MM.1S (cell line): ENCODE results near the gene GPR108.

ENCODE experiments used
- DNase-seq: peaks from one replicate; pipeline ENCODE4 v3.0.0-alpha.2; 2015
- H2AFZ ChIP-seq: fragments of 300-600 bp; sonication (generic); 2 replicates; pipeline ENCODE4 v1.6.0; 2016; ENCODE audit warnings: antibody characterized with exemption, low read length
- H3F3A ChIP-seq: fragments of 300-600 bp; sonication (generic); 2 replicates; pipeline ENCODE4 v1.6.1; 2016; ENCODE audit warnings: mild to moderate bottlenecking, antibody characterized with exemption, low read length, moderate library complexity, mixed read lengths; ENCODE audit not compliant: insufficient read depth
- H3K27ac ChIP-seq: fragments of 300-600 bp; sonication (generic); 2 replicates; pipeline ENCODE4 v1.5.1; 2016; ENCODE audit warnings: mild to moderate bottlenecking, low read length
- H3K27me3 ChIP-seq: fragments of 300-600 bp; sonication (generic); replicated peaks from 2 replicates; pipeline ENCODE4 v1.6.0; 2016; ENCODE audit warnings: low read length; ENCODE audit not compliant: insufficient read depth
- H3K36me3 ChIP-seq: fragments of 300-600 bp; sonication (generic); replicated peaks from 2 replicates; pipeline ENCODE4 v1.6.1; 2016; ENCODE audit warnings: mild to moderate bottlenecking, low read length, mixed read lengths; ENCODE audit not compliant: insufficient read depth
- H3K4me1 ChIP-seq: fragments of 300-600 bp; sonication (generic); 2 replicates; pipeline ENCODE4 v1.6.1; 2016; ENCODE audit warnings: low read length, mixed read lengths
- H3K4me2 ChIP-seq: fragments of 300-600 bp; sonication (generic); 2 replicates; pipeline ENCODE4 v1.6.0; 2016; ENCODE audit warnings: low read depth, low read length
- H3K4me3 ChIP-seq: fragments of 300-600 bp; sonication (generic); 2 replicates; pipeline ENCODE4 v1.5.1; 2016; ENCODE audit warnings: low read length, mixed read lengths
- H3K79me2 ChIP-seq: fragments of 300-600 bp; sonication (generic); 2 replicates; pipeline ENCODE4 v1.6.1; 2016; ENCODE audit warnings: mixed run types, low read length, mixed read lengths
- H3K9ac ChIP-seq: fragments of 300-600 bp; sonication (generic); 2 replicates; pipeline ENCODE4 v1.6.1; 2016; ENCODE audit warnings: low read length, mixed read lengths
- H3K9me2 ChIP-seq: fragments of 300-600 bp; sonication (generic); replicated peaks from 2 replicates; pipeline ENCODE4 v1.6.1; 2016; ENCODE audit warnings: mild to moderate bottlenecking, low read length, mixed read lengths; ENCODE audit not compliant: insufficient read depth
- H3K9me3 ChIP-seq: fragments of 300-600 bp; sonication (generic); replicated peaks from 2 replicates; pipeline ENCODE4 v1.6.1; 2016; ENCODE audit warnings: mild to moderate bottlenecking, low read length, mixed read lengths; ENCODE audit not compliant: insufficient read depth
- H4K20me1 ChIP-seq: fragments of 300-600 bp; sonication (generic); 2 replicates; pipeline ENCODE4 v1.6.1; 2016; ENCODE audit warnings: mild to moderate bottlenecking, low read length, moderate library complexity, mixed read lengths; ENCODE audit not compliant: insufficient read depth
- EZH2 ChIP-seq: fragments of 300-600 bp; sonication (generic); optimal IDR thresholded peaks from 2 replicates; pipeline ENCODE3; 2017; ENCODE audit warnings: low read depth, mild to moderate bottlenecking, antibody characterized with exemption, low read length, mixed read lengths
- EZH2phosphoT487 ChIP-seq: fragments of 300-600 bp; sonication (generic); IDR thresholded peaks from 2 replicates; pipeline ENCODE4 v1.6.1; 2018; ENCODE audit warnings: antibody characterized with exemption, low read length
- TF ChIP-seq, protein P1 (sequence below): fragments of 300-600 bp; sonication (generic); IDR thresholded peaks from 2 replicates; pipeline ENCODE4 v1.5.1; 2016; ENCODE audit warnings: antibody characterized with exemption, low read length, mixed read lengths

GPR108 gene

DNA sequence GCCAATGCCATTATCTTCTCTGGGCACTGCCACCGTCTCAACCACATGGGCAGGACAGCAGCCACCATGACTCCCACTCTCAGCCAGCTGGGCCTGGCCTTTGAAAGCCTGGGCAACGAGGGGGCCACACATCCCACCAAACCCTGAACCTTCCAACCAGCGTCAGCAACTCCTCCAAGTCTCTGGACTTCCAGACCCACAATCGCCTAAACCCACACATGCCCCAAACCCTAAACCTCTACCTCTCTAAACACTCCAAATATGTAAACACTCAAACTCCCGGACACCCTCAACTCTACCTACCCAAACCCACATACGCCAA, 17.9 kb downstream of the GPR108 start:
- TF ChIP-seq EZH2 (no peak), EZH2phosphoT487 (no peak)
- TF ChIP-seq, protein P1, sequence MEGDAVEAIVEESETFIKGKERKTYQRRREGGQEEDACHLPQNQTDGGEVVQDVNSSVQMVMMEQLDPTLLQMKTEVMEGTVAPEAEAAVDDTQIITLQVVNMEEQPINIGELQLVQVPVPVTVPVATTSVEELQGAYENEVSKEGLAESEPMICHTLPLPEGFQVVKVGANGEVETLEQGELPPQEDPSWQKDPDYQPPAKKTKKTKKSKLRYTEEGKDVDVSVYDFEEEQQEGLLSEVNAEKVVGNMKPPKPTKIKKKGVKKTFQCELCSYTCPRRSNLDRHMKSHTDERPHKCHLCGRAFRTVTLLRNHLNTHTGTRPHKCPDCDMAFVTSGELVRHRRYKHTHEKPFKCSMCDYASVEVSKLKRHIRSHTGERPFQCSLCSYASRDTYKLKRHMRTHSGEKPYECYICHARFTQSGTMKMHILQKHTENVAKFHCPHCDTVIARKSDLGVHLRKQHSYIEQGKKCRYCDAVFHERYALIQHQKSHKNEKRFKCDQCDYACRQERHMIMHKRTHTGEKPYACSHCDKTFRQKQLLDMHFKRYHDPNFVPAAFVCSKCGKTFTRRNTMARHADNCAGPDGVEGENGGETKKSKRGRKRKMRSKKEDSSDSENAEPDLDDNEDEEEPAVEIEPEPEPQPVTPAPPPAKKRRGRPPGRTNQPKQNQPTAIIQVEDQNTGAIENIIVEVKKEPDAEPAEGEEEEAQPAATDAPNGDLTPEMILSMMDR = no peak
- H3K27ac ChIP-seq = no peak overlapping the region
- H3K79me2 ChIP-seq = no peaks in the 10 kb centered on the region
- H3K27me3 ChIP-seq = peaks cover 35% of the 10 kb centered on the region
- H3F3A ChIP-seq = no peaks in the 10 kb centered on the region; the same call in 1 of the 2 replicates
- no peak overlapping the region for H3K4me2 ChIP-seq
- no peaks in the 10 kb centered on the region for H3K4me1 ChIP-seq
- H3K9ac ChIP-seq = no peak overlapping the region
- H4K20me1 ChIP-seq = no peaks in the 10 kb centered on the region
- no peak overlapping the region for H3K4me3 ChIP-seq
- no peak overlapping the region for H2AFZ ChIP-seq
- no peak for DNase-seq
- no peaks in the 10 kb centered on the region for H3K9me3 ChIP-seq
- H3K9me2 ChIP-seq = no peaks in the 10 kb centered on the region
- H3K36me3 ChIP-seq = no peaks in the 10 kb centered on the region

DNA sequence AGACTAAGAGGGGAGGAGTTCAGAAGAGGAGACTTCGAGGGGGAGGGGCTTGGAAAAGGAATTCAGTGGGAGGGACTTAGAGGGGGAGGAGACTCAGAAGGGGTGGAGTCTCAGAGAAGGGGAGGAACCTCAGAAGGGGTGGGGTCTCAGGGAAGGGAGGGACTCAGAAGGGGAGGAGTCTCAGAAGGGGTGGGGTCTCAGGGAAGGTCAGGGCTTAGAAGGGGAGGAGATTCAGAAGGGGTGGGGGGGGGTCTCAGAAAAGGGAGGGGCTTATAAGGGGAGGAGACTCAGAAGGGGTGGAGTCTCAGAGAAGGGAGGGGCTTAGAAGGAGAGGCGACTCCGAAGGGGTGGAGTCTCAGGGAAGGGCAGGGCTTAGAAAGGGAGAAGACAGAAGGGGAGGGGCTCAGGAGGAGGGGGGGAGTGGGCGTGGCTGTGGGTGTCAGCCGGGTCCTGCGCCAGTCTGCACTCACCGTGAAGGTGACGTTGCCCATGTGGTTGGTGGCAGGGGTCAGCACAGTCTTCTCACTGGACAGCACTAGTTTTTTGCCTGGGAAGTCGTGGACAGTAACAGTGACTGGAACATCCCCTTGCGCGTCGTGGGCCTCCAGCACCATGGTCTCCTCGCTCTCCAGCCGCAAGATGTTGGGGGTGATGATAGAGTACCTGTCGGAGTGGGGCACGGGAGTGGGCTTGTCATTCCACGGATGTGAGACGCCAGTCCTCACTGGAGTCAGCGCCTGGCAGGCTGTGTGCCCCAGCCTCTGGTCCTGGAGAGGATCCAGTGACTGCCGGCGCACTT, 18.4 kb downstream of the GPR108 start:
- Histone ChIP-seq H3K27me3 (peaks cover 34% of the 10 kb centered on the region), H3K79me2 (no peaks in the 10 kb centered on the region), H3K27ac (no peak overlapping the region), H2AFZ (no peak overlapping the region), H4K20me1 (no peaks in the 10 kb centered on the region), H3K4me2 (no peak overlapping the region), H3K4me1 (no peaks in the 10 kb centered on the region), H3K9me2 (no peaks in the 10 kb centered on the region), H3F3A (no peaks in the 10 kb centered on the region; the same call in 1 of the 2 replicates), H3K4me3 (no peak overlapping the region), H3K9me3 (no peaks in the 10 kb centered on the region), H3K9ac (no peak overlapping the region), H3K36me3 (no peaks in the 10 kb centered on the region)
- TF ChIP-seq EZH2 (no peak), EZH2phosphoT487 (no peak)
- TF ChIP-seq, protein P1 = no peak
- no peak for DNase-seq

DNA sequence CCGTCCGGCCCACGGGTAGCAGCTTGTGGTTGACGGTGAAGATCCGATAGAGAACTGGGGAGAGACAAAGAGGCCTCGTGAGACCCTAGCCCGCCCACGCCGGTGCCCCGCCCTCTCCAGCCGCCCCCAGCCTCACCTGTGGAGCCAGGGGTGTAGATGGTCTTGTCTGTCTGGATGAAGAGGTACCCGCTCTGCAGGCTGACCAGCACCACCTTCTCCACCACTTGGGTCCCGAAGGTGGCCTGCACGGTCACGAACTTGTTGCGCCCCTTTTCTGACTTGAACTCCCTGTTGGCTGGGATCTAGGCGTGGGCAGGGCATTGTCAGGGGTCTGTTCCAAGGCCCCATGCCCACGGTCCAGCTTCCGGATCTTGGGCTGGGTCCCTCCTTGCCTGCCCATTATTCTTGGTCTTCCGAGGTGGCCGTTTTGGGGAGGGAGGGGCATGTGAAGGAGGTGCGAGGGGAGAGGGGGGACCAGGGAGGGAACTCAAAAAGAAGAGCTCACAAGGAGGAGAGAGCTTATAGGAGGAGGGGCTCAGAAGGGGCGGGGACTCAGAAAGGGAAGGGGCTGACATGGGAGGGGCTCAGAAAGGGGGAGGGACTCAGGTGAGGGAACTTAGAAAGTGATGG, 19.2 kb downstream of the GPR108 start:
- H2AFZ ChIP-seq = no peak overlapping the region
- no peaks in the 10 kb centered on the region; the same call in 1 of the 2 replicates for H3F3A ChIP-seq
- H3K9me2 ChIP-seq = no peaks in the 10 kb centered on the region
- no peak overlapping the region for H3K4me2 ChIP-seq
- H3K79me2 ChIP-seq = no peaks in the 10 kb centered on the region
- H3K4me1 ChIP-seq = no peaks in the 10 kb centered on the region
- H3K36me3 ChIP-seq = no peaks in the 10 kb centered on the region
- no peak overlapping the region for H3K27ac ChIP-seq
- no peaks in the 10 kb centered on the region for H3K9me3 ChIP-seq
- no peaks in the 10 kb centered on the region for H4K20me1 ChIP-seq
- H3K4me3 ChIP-seq = no peak overlapping the region
- DNase-seq = no peak
- TF ChIP-seq, protein P1 = no peak
- no peak for TF ChIP-seq EZH2
- no peak for TF ChIP-seq EZH2phosphoT487
- no peak overlapping the region for H3K9ac ChIP-seq
- H3K27me3 ChIP-seq = peaks cover 34% of the 10 kb centered on the region
